Liver (tissue), 9 donors: Measurements from ENCODE around the gene CTXN1. TPM values are rescaled to one million over a fixed set of nuclear protein-coding genes. Genes with fewer than 3 reads are reported as not detected.

Experiments
- DNase-seq: peaks from one replicate; pipeline ENCODE4 v3.0.0-alpha.2; 2017; ENCODE audit warnings: low spot score
- H3K27ac ChIP-seq, 2 donors: one replicate each; pipeline ENCODE4 v1.7.0; 2013; ENCODE audit warnings: inconsistent platforms in 2 of 2, low read length in 2 of 2, control low read depth in 1 of 2, low read depth in 1 of 2, mild to moderate bottlenecking in 1 of 2
- H3K27me3 ChIP-seq, 4 donors: one replicate each; pipeline versions ENCODE4 v1.6.1 to v1.7.0; 2013; ENCODE audit warnings: low read length in 3 of 4, inconsistent platforms in 1 of 4, mild to moderate bottlenecking in 1 of 4, moderate library complexity in 1 of 4; ENCODE audit not compliant: control insufficient read depth in 4 of 4, insufficient read depth in 4 of 4
- H3K36me3 ChIP-seq, 4 donors: one replicate each; pipeline versions ENCODE4 v1.6.1 to v1.7.0; 2013; ENCODE audit warnings: low read length in 3 of 4, mild to moderate bottlenecking in 3 of 4, low read depth in 1 of 4, moderate library complexity in 1 of 4; ENCODE audit not compliant: control insufficient read depth in 4 of 4, insufficient read depth in 3 of 4
- H3K4me1 ChIP-seq, 4 donors: one replicate each; pipeline versions ENCODE4 v1.6.1 to v1.7.0; 2013; ENCODE audit warnings: low read length in 3 of 4, mild to moderate bottlenecking in 3 of 4, moderate library complexity in 1 of 4; ENCODE audit not compliant: control insufficient read depth in 4 of 4, insufficient read depth in 4 of 4
- H3K4me3 ChIP-seq, 3 donors: one replicate each; pipeline versions ENCODE4 v1.6.1 to v1.7.0; 2013; ENCODE audit warnings: low read length in 3 of 3, control low read depth in 1 of 3, low read depth in 1 of 3, mild to moderate bottlenecking in 1 of 3
- H3K9ac ChIP-seq, 2 donors: one replicate each; pipeline ENCODE4 v1.7.0; 2013; ENCODE audit warnings: low read length in 2 of 2, mild to moderate bottlenecking in 2 of 2, moderate library complexity in 2 of 2, control low read depth in 1 of 2, low read depth in 1 of 2
- H3K9me3 ChIP-seq, 4 donors: one replicate each; pipeline versions ENCODE4 v1.6.1 to v1.7.0; 2013; ENCODE audit warnings: low read length in 3 of 4; ENCODE audit not compliant: control insufficient read depth in 4 of 4
- ATF3 ChIP-seq: IDR thresholded peaks from 2 replicates; pipeline ENCODE4 v1.6.1; 2016; ENCODE audit warnings: antibody characterized with exemption
- CTCF ChIP-seq: fragments of 150-350 bp; IDR thresholded peaks from 2 replicates; pipeline ENCODE4 v1.5.1; 2017; ENCODE audit warnings: improper control_type of control experiment, low read depth, low read length; ENCODE audit not compliant: missing input control
- EGR1 ChIP-seq, 2 donors: IDR thresholded peaks; 2 replicates each; pipeline ENCODE4 v1.6.1; 2016 to 2018; ENCODE audit warnings: antibody characterized with exemption in 2 of 2, low read depth in 2 of 2
- FOXA2 ChIP-seq: IDR thresholded peaks from 2 replicates; pipeline ENCODE4 v1.6.1; 2016; ENCODE audit warnings: antibody characterized with exemption
- GABPA ChIP-seq, 2 donors: IDR thresholded peaks in 1 of 2; conservative IDR thresholded peaks in 1 of 2; 2 replicates each; pipeline ENCODE4 v1.6.1; 2016; ENCODE audit warnings: antibody characterized with exemption in 2 of 2, mild to moderate bottlenecking in 1 of 2, moderate library complexity in 1 of 2
- HNF4A ChIP-seq, 2 donors: conservative IDR thresholded peaks; 2 replicates each; pipeline ENCODE4 v1.6.1; 2016; ENCODE audit warnings: antibody characterized with exemption in 2 of 2, mild to moderate bottlenecking in 2 of 2
- HNF4G ChIP-seq: IDR thresholded peaks from 2 replicates; pipeline ENCODE4 v1.6.1; 2016; ENCODE audit warnings: antibody characterized with exemption
- JUND ChIP-seq, 2 donors: IDR thresholded peaks; 2 replicates each; pipeline ENCODE4 v1.6.1; 2016; ENCODE audit warnings: antibody characterized with exemption in 2 of 2
- NR2F2 ChIP-seq: IDR thresholded peaks from 2 replicates; pipeline ENCODE4 v1.6.1; 2016; ENCODE audit warnings: antibody characterized with exemption
- RAD21 ChIP-seq, 2 donors: IDR thresholded peaks; 2 replicates each; pipeline ENCODE4 v1.6.1; 2016; ENCODE audit warnings: antibody characterized with exemption in 2 of 2, mild to moderate bottlenecking in 2 of 2
- REST ChIP-seq: IDR thresholded peaks from 2 replicates; pipeline ENCODE4 v1.6.1; 2016; ENCODE audit warnings: antibody characterized with exemption, mild to moderate bottlenecking
- RXRA ChIP-seq, 2 donors: IDR thresholded peaks; 2 replicates each; pipeline ENCODE4 v1.6.1; 2017 to 2018; ENCODE audit warnings: antibody characterized with exemption in 2 of 2, mild to moderate bottlenecking in 1 of 2
- SP1 ChIP-seq: IDR thresholded peaks from 2 replicates; pipeline ENCODE4 v1.6.1; 2018; ENCODE audit warnings: antibody characterized with exemption, mild to moderate bottlenecking
- TAF1 ChIP-seq: conservative IDR thresholded peaks from 2 replicates; pipeline ENCODE4 v1.6.1; 2016; ENCODE audit warnings: antibody characterized with exemption, mild to moderate bottlenecking
- YY1 ChIP-seq: IDR thresholded peaks from 2 replicates; pipeline ENCODE4 v1.6.1; 2016; ENCODE audit warnings: antibody characterized with exemption, mild to moderate bottlenecking
- ZBTB33 ChIP-seq: IDR thresholded peaks from 2 replicates; pipeline ENCODE4 v1.6.1; 2016; ENCODE audit warnings: antibody characterized with exemption
- WGBS: extraction: QIAGEN DNeasy Blood & Tissue Kit; methylation state at CpG from one replicate; pipeline ENCODE4 v1.1.7; 2013; 5-methylcytosine and 5-hydroxymethylcytosine counted together
- polyA plus RNA-seq, 2 donors: library from polyadenylated mRNA; stranded (reverse) in 1 of 2; unstranded in 1 of 2; fragments of 200-250 nt in 1 of 2; fragments of >200 nt in 1 of 2; fragmentation: Nextera tagmentation in 1 of 2; extraction: Ambion mirVana in 1 of 2; gene quantifications; one replicate each; pipeline versions ENCODE4 v1.2.1 to v1.2.3, GENCODE V29; 2013 to 2015
- total RNA-seq, 2 donors: library from RNA; depleted of rRNA; stranded (reverse); fragments of >200 nt; gene quantifications; one replicate each; pipeline ENCODE4 v1.2.3, GENCODE V29; 2014
- donor health status: healthy.
- donor health status: healthy.
- donor health status: healthy.
- donor health status: healthy.
- donor health status: healthy.

The CTXN1 gene
- total and polyA plus RNA-seq, 4 donors: 0.07 to 0.14 (median 0.08) TPM; not detected in 1

GRCh38 chr19:7911508-7912143 is 14.3 kb downstream of the CTXN1 start:
- H3K4me3 ChIP-seq: no peak overlapping the region
- no peak for TF ChIP-seq SP1
- no peak for TF ChIP-seq ATF3
- no peak for TF ChIP-seq REST
- no peak for TF ChIP-seq TAF1
- TF ChIP-seq EGR1 (IDR thresholded peaks at IDR 0.05; ENCODE audit: low read depth in 2 of 2): no peak
- TF ChIP-seq CTCF: no peak
- TF ChIP-seq ZBTB33: no peak
- peaks cover 0 to 27% (median 12%) of the 10 kb centered on the region in 4 donors for H3K36me3 ChIP-seq
- 94% methylated on average over 18 of the region's 18 CpGs for WGBS
- no peaks in the 10 kb centered on the region for H3K9me3 ChIP-seq
- H3K27me3 ChIP-seq: no peaks in the 10 kb centered on the region
- DNase-seq: no peak
- no peak overlapping the region for H3K27ac ChIP-seq
- H3K9ac ChIP-seq: no peak overlapping the region
- H3K4me1 ChIP-seq: peaks cover 3 to 21% (median 10%) of the 10 kb centered on the region in 4 donors

GRCh38 chr19:7910321-7911161 is 15.4 kb downstream of the CTXN1 start:
- DNase-seq: no peak
- WGBS: 92% methylated on average over 54 of the region's 54 CpGs
- H3K27ac ChIP-seq: no peak overlapping the region

More at GRCh38 chr19:7910321-7911161, 15.4 kb downstream of the CTXN1 start:
- no peak overlapping the region for H3K4me3 ChIP-seq
- H3K9me3 ChIP-seq: no peaks in the 10 kb centered on the region
- no peaks in the 10 kb centered on the region for H3K27me3 ChIP-seq
- H3K9ac ChIP-seq: no peak overlapping the region
- H3K36me3 ChIP-seq: peaks cover 0 to 27% (median 12%) of the 10 kb centered on the region in 4 donors
- peaks cover 0 to 19% (median 5%) of the 10 kb centered on the region in 4 donors for H3K4me1 ChIP-seq
- TF ChIP-seq EGR1 (IDR thresholded peaks at IDR 0.05; ENCODE audit: low read depth in 2 of 2) (no peak), HNF4G (no peak), YY1 (no peak), JUND (IDR thresholded peaks at IDR 0.05) (no peak), FOXA2 (no peak), RXRA (IDR thresholded peaks at IDR 0.05) (no peak), HNF4A (conservative IDR thresholded peaks at IDR 0.05) (no peak), GABPA (IDR thresholded peaks at IDR 0.05 in 1 of 2, conservative IDR thresholded peaks at IDR 0.05 in 1 of 2) (no peak), NR2F2 (no peak), RAD21 (IDR thresholded peaks at IDR 0.05) (no peak)
